Limb (tissue), 2 donors: ENCODE results near the gene CIDEA.

ENCODE experiments used
- DNase-seq, 2 donors: peaks; one replicate each; pipeline ENCODE4 v3.0.0-alpha.2; 2016; ENCODE audit errors: extremely low spot score in 2 of 2

The CIDEA gene

GRCh38 chr18:12271376-12272235 lies 17.4 kb downstream of the CIDEA start:
- DNase-seq = peak; percentile 76 to 90

DNA sequence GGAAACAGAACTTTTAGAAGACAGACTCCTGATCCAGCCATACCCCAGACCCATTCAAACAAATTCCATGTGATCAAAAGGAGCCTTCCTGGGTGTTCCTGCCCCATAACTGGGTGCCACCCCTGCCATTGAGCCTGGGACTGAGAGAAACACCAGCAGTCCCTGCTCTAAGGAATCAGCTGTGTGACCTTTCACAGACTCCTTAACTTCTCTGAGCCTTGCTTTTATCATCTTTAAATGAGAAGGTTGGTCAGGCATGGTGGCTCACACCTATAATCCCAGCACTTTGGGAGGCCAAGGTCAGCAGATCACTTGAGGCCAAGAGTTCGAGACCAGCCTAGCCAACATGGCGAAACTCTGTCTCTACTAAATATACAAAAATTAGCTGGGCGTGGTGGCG lies 20.6 kb downstream of the CIDEA start:
- no peak for DNase-seq

DNA sequence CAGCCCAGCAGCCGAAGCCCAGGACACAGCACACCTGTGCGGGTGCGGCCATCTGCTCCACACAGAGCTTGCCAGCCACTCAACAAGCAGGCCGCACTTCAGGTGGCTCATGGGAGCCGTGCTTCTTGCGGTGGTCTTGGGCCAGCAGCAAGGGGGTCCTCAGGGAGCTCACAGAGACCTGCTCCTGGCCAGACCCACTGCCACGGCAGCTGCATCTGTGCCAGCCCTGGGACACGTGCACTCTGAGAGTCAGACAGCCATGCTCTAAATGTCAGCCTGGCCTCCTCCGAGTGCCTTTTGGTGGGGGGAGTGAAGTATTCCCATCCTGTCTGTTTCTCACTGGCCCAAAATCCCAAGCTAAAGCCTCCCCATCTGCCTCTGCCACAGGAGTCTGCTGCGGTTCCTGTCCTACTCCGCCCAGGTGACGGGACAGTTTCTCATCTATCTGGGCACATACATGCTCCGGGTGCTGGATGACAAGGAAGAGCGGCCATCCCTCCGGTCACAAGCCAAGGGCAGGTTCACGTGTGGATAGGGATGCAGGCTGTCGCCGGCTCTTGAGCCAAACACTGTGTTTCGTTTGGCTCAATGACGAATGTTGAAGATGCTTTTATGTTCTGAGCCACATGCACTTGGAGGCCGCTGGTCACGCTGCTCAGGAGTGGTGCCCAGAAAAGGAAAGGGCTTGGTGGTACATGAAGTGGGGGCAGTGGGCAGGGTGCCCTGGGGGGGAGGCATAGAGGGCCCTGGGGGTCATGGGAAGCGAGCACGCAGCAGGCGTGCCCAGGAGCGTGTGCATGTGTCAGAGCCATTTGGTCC lies 22.8 kb downstream of the CIDEA start:
- DNase-seq = no peak

GRCh38 chr18:12278215-12278671 lies 24.1 kb downstream of the CIDEA start:
- no peak for DNase-seq

GRCh38 chr18:12278741-12279682 lies 24.9 kb downstream of the CIDEA start:
- peak; percentile 79 to 80 for DNase-seq

DNA sequence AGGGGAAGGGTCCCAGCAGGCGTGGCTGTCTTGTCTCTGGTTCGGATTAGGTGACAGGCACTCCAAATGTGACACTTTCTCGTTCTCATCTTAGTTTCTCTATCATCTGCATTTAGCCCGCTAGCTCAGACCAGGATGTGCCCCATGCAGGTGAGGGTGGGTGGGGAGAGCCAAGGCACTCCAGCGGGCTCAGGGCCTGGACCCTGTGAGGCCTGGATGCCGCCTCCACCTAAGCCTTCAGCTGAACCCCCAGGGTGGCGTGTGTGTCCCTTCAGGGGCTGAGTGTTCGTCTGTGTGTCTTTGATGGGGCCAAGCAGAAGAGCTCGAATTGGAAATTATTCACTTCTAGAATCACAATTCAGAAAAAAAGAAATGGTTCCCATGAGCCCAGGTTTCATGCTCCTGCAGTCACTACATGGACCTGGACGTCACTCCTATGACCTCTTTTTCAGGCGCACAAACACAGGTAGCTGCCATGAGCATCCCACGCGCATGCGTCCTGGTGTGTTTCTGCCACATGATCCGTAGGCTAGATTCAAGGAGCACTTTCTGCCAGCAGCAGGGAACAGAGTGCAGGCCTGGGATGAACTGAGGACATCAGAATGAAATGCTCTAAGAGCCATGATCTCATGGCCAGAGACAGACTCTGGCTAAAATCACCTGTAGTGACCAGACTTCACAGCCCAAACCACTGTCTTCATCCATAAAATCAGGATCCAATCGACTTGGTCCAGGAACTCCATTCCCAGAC lies 25.8 kb downstream of the CIDEA start:
- no peak for DNase-seq

DNA sequence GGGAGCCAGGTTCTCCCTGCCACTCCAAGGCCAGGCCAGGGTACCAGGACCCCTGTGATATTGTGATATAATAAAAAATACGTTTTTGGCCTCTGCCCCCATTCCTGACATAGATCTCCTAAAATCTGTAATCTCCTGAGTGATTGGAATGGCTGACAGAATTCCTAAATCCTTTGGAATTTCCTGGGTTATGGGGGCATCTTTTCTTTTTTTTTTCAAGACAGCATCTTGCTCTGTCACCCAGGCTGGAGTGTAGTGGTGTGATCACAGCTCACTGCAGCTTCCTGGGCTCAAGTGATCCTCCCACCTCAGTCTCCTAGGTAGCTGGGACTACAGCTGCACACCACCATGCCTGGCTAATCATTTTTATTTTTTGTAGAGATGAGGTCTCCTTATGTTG lies 27.7 kb downstream of the CIDEA start:
- DNase-seq = no peak

DNA sequence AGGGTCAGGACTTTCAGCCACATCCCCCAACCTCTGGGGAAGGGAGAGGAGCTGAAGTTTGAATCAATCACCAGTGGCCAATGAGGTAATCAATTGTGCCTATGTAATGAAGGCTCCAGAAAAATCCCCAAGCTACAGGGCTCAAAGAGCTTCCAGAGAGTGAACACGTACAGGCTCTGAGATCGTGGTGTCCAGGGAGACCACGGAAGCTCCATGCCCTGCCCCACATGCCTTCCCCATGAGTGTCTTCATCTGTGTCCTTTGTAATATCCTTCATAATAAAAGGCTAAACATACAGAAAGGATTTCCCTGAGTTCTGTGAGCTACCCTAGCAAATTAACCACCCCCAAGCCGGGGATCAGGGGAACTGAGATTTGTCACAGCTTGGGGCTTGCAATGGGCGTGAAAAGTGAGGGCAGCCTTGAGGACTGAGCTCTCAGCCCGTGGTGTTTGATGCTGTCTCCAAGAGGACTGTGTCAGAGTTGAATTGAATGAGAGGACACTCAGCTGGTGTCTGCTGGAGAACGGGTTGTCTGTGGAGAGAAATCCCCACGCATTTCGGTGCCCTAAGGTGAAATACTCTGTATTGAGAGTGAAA lies 28.4 kb downstream of the CIDEA start:
- no peak for DNase-seq

- DNase-seq = no peak
Observed at GRCh38 chr18:12283256-12283655, 29.1 kb downstream of the CIDEA start.

GRCh38 chr18:12283666-12284065 lies 29.5 kb downstream of the CIDEA start:
- no peak for DNase-seq

GRCh38 chr18:12287131-12287681 lies 33.0 kb downstream of the CIDEA start:
- DNase-seq = peak in 1 of 2 donors; percentile 31

DNA sequence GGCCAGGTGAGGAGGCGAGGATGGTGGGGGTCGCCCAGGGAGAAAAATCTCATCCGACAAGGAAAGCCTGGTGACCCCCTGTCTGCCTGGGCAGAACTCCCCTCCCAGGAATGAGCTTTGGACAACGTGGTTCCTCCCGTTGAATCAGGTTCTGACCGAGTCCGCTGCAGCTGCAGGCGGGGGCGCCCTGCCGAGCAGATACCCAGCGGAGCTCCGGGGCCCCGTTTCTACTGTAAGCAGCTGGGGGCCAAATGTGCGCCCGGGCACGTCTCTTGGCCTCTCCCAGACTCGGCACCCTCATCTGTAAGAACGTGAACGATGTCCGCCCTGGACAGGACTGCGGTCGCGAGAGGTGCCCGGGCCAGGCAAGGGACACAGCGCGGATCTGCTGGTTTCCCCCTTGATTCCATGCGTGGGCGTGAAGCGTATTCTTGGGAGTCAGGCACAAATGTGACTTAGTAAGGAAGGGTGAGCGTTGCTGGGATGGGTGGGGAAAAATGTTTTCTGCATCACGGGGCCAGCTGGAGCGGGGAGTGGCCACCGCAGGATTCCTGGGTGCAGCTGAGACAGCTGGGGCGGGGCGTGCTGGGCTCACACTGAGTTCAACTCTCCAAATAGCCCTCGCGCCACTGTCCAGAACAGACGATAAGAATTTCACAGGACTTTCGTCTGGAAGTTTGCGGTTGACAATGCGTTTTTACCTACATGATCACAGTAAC lies 33.7 kb downstream of the CIDEA start:
- peak; percentile 32 to 64 for DNase-seq

- no peak for DNase-seq
Observed at GRCh38 chr18:12288403-12288755, 34.2 kb downstream of the CIDEA start.

GRCh38 chr18:12290086-12290485 lies 35.9 kb downstream of the CIDEA start:
- DNase-seq = peak in 1 of 2 donors; percentile 21

GRCh38 chr18:12291161-12291560 lies 37.0 kb downstream of the CIDEA start:
- peak in 1 of 2 donors; percentile 4 for DNase-seq

- DNase-seq = peak in 1 of 2 donors; percentile 14
Observed at GRCh38 chr18:12291690-12292089, 37.5 kb downstream of the CIDEA start.

DNA sequence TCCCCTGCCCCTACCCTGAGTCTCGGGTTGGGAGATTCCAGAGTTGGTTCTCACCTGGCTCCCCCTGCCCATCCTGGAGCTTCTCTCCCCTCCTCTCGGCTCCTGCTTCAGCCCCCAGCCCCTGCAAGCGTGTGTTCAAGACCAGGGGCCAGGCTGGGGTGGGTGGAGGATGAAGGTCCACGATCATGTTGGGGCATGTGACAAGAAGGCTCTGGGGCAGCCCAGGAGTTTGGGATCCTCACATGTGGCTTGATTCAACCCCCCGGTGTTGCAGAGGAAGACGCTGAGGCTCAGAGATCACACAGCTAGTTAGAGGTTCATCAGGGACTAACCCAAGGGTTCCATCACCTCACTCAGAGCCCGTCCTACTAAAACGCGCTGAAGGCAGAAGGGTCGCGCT lies 39.7 kb downstream of the CIDEA start:
- DNase-seq = no peak

- DNase-seq = peak in 1 of 2 donors; percentile 8
Observed at GRCh38 chr18:12295389-12296086, 41.4 kb downstream of the CIDEA start.

GRCh38 chr18:12296087-12296403 lies 41.9 kb downstream of the CIDEA start:
- DNase-seq = no peak
